Sigmoid colon (tissue), 7 donors: ENCODE results near the gene MYO5C. TPM values are rescaled to one million over a fixed set of nuclear protein-coding genes. Genes with fewer than 3 reads are reported as not detected.
"Not testable (repeated sequence)": the region's sequence is repeated elsewhere in the genome, so short reads cannot be mapped to it uniquely, and the experiment has no call there.

Experiments used
- DNase-seq: peaks from one replicate; pipeline ENCODE4 v3.0.0-alpha.2; 2019
- H3K27ac ChIP-seq, 4 donors: fragments of 200-600 bp; sonication (generic); one replicate each; pipeline ENCODE4 v1.5.1; 2016 to 2019; ENCODE audit warnings: mild to moderate bottlenecking in 1 of 4
- H3K27me3 ChIP-seq, 3 donors: fragments of 200-600 bp; sonication (generic); one replicate each; pipeline ENCODE4 v1.5.1; 2019; ENCODE audit warnings: mild to moderate bottlenecking in 1 of 3
- H3K36me3 ChIP-seq, 4 donors: fragments of 200-600 bp; sonication (generic); one replicate each; pipeline ENCODE4 v1.5.1; 2016 to 2019
- H3K4me1 ChIP-seq, 4 donors: fragments of 200-600 bp; sonication (generic); one replicate each; pipeline ENCODE4 v1.5.1; 2017 to 2019
- H3K4me3 ChIP-seq, 4 donors: fragments of 200-600 bp; sonication (generic); one replicate each; pipeline ENCODE4 v1.5.1; 2017 to 2019; ENCODE audit warnings: mild to moderate bottlenecking in 2 of 4, moderate library complexity in 1 of 4
- H3K9me3 ChIP-seq, 4 donors: fragments of 200-600 bp in 3 of 4; sonication (generic) in 3 of 4; one replicate each; pipeline versions ENCODE4 v1.5.1 to v1.6.1; 2013 to 2019
- CTCF ChIP-seq, 4 experiments: fragments of 450-650 bp in 3 of 4; fragments of 200-600 bp in 1 of 4; IDR thresholded peaks; one replicate each; pipeline ENCODE4 v1.5.1; 2016 to 2019; ENCODE audit warnings: antibody characterized with exemption in 4 of 4, mild to moderate bottlenecking in 3 of 4, moderate library complexity in 2 of 4
- EP300 ChIP-seq, 4 donors: sonication (generic); formaldehyde crosslinking; IDR thresholded peaks; one replicate each; pipeline ENCODE4 v1.6.1; 2017; ENCODE audit warnings: antibody characterized with exemption in 4 of 4
- POLR2A ChIP-seq, 2 donors: fragments of 450-650 bp; IDR thresholded peaks; one replicate each; pipeline ENCODE4 v1.6.1; 2016; ENCODE audit warnings: antibody characterized with exemption in 2 of 2, mild to moderate bottlenecking in 2 of 2, moderate library complexity in 2 of 2
- POLR2AphosphoS5 ChIP-seq, 4 donors: sonication (generic); formaldehyde crosslinking; IDR thresholded peaks; one replicate each; pipeline ENCODE4 v1.6.1; 2017; ENCODE audit warnings: antibody characterized with exemption in 4 of 4
- WGBS, 2 donors: extraction: QIAGEN DNeasy Blood & Tissue Kit; methylation state at CpG; one replicate each; pipeline ENCODE4 v1.1.7; 2013; 5-methylcytosine and 5-hydroxymethylcytosine counted together
- intact Hi-C: fragments of 100-400 bp; cut with DNase I; formaldehyde crosslinking; loops from one replicate; pipeline ENCODE4 v1.15.1; 2023
- polyA plus RNA-seq, 3 donors: library from polyadenylated mRNA; stranded (reverse); fragments of 200-250 nt; gene quantifications; one replicate each; pipeline ENCODE4 v1.2.3, GENCODE V29; 2013
- total RNA-seq, 4 donors: library from RNA; depleted of rRNA; stranded (reverse); fragments of >200 nt; gene quantifications; one replicate each; pipeline ENCODE4 v1.1.0, GENCODE V29; 2016
- donor health status: healthy with polysubstance abuse.
- donor health status: Bipolar disorder and iron deficiency.
- donor health status: healthy.

The MYO5C gene
- total and polyA plus RNA-seq, 7 donors, result 3.6 to 16.5 (median 11.9) TPM

- DNase-seq, result no peak
- H3K9me3 ChIP-seq, result no peaks in the 10 kb centered on the region
- TF ChIP-seq POLR2A (IDR thresholded peaks at IDR 0.05) (no peak), CTCF (IDR thresholded peaks at IDR 0.05) (no peak), EP300 (IDR thresholded peaks at IDR 0.05) (no peak)
- intact Hi-C loops, result no loop called here
- 95 to 97% methylated on average over 3 of the region's 3 CpGs for WGBS, 2 donors
- no peaks in the 10 kb centered on the region for H3K36me3 ChIP-seq
- H3K27me3 ChIP-seq, result no peaks in the 10 kb centered on the region
- H3K27ac ChIP-seq, result no peak overlapping the region
- H3K4me3 ChIP-seq, result no peak overlapping the region
- H3K4me1 ChIP-seq, result no peaks in the 10 kb centered on the region
Observed at GRCh38 chr15:52240166-52240565, 55.4 kb downstream of the MYO5C start.

GRCh38 chr15:52238989-52239525, 56.5 kb downstream of the MYO5C start:
- DNase-seq, H3K9me3 ChIP-seq, H3K27me3 ChIP-seq, H3K36me3 ChIP-seq, intact Hi-C loops, H3K27ac ChIP-seq, H3K4me3 ChIP-seq, H3K4me1 ChIP-seq: not testable (repeated sequence)
- WGBS, 2 donors, result 94 to 97% methylated on average over 13 of the region's 13 CpGs

- Histone ChIP-seq H3K27me3 (no peaks in the 10 kb centered on the region), H3K9me3 (no peaks in the 10 kb centered on the region), H3K4me3 (no peak overlapping the region), H3K27ac (no peak overlapping the region), H3K4me1 (no peaks in the 10 kb centered on the region), H3K36me3 (no peaks in the 10 kb centered on the region)
- intact Hi-C loops, result no loop called here
- 95% methylated on average over 3 of the region's 3 CpGs for WGBS, 2 donors
- no peak for TF ChIP-seq POLR2AphosphoS5 (IDR thresholded peaks at IDR 0.05)
- TF ChIP-seq EP300 (IDR thresholded peaks at IDR 0.05), result no peak
- TF ChIP-seq POLR2A (IDR thresholded peaks at IDR 0.05), result no peak
- TF ChIP-seq CTCF (IDR thresholded peaks at IDR 0.05), result no peak
- no peak for DNase-seq
Observed at GRCh38 chr15:52238149-52238548, 57.5 kb downstream of the MYO5C start.

GRCh38 chr15:52236013-52236412, 59.6 kb downstream of the MYO5C start:
- WGBS, 2 donors, result 81 to 86% methylated on average over 8 of the region's 8 CpGs
- H3K27ac ChIP-seq, result no peak overlapping the region

More at GRCh38 chr15:52236013-52236412, 59.6 kb downstream of the MYO5C start:
- Histone ChIP-seq H3K9me3 (no peaks in the 10 kb centered on the region), H3K4me1 (no peaks in the 10 kb centered on the region), H3K36me3 (no peaks in the 10 kb centered on the region), H3K27me3 (no peaks in the 10 kb centered on the region), H3K4me3 (no peak overlapping the region)
- intact Hi-C loops, result no loop called here
- DNase-seq, result no peak
- TF ChIP-seq POLR2AphosphoS5 (IDR thresholded peaks at IDR 0.05) (no peak), EP300 (IDR thresholded peaks at IDR 0.05) (no peak), POLR2A (IDR thresholded peaks at IDR 0.05) (no peak), CTCF (IDR thresholded peaks at IDR 0.05) (no peak)
